H1 (cell line): ENCODE measurements around the gene MRC2. TPM values are rescaled to one million over a fixed set of nuclear protein-coding genes. Genes with fewer than 3 reads are reported as not detected.
A peak's percentile ranks its signal among the peaks of the same experiment; 100 is the strongest.

Experiments
- CTCF ChIA-PET: fragments of 300-600 bp; sonication (Branson Sonifier 250); formaldehyde crosslinking; loops from one replicate; lab custom pipeline; 2021; ENCODE audit not compliant: partially characterized antibody; lab: Charles Lee
- POLR2A ChIA-PET: fragments of 300-600 bp; sonication (Branson Sonifier 250); formaldehyde crosslinking; loops from one replicate; lab custom pipeline; 2021; ENCODE audit warnings: inconsistent platforms; ENCODE audit not compliant: partially characterized antibody; lab: Charles Lee
- DNase-seq, 2 experiments: peaks; one replicate each; pipeline versions ENCODE4 v3.0.0 to v3.0.0-alpha.2; 2010 to 2022; ENCODE audit warnings: low spot score in 2 of 2, low read depth in 1 of 2, mixed read lengths in 1 of 2
- FAIRE-seq: peaks from 2 replicates; lab custom pipeline; 2011; peaks lifted over from hg19 to GRCh38; lab: Jason Lieb, UNC
- H2AFZ ChIP-seq: 2 replicates; pipeline ENCODE4 v1.8.1; 2012; ENCODE audit warnings: low read length, inconsistent platforms
- H2AK5ac ChIP-seq: 2 replicates; pipeline ENCODE4 v1.6.1; 2013; ENCODE audit warnings: low read depth, low read length
- H2BK120ac ChIP-seq: replicated peaks from 2 replicates; pipeline ENCODE3; 2013; ENCODE audit warnings: low read depth, low read length, inconsistent platforms
- H2BK12ac ChIP-seq: 2 replicates; pipeline ENCODE4 v1.6.1; 2013; ENCODE audit warnings: low read depth, low read length
- H2BK15ac ChIP-seq: 2 replicates; pipeline ENCODE4 v1.6.1; 2013; ENCODE audit warnings: low read length
- H2BK20ac ChIP-seq: 2 replicates; pipeline ENCODE4 v1.6.1; 2013; ENCODE audit warnings: low read length
- H2BK5ac ChIP-seq: 2 replicates; pipeline ENCODE4 v1.6.1; 2013; ENCODE audit warnings: low read depth, low read length
- H3K14ac ChIP-seq: 2 replicates; pipeline ENCODE4 v1.6.1; 2013; ENCODE audit warnings: inconsistent platforms; ENCODE audit not compliant: insufficient read length
- H3K18ac ChIP-seq: 2 replicates; pipeline ENCODE4 v1.6.1; 2013; ENCODE audit warnings: low read length; ENCODE audit errors: extremely low read depth
- H3K23ac ChIP-seq: 2 replicates; pipeline ENCODE4 v1.6.1; 2013; ENCODE audit warnings: inconsistent platforms; ENCODE audit not compliant: insufficient read length
- H3K23me2 ChIP-seq: 2 replicates; pipeline ENCODE4 v1.6.1; 2013; ENCODE audit warnings: low read depth, low read length
- H3K27ac ChIP-seq: 2 replicates; pipeline ENCODE4 v1.6.1; 2011; ENCODE audit warnings: low read depth, low read length, inconsistent platforms
- H3K27me3 ChIP-seq, 4 experiments: replicated peaks in 1 of 4; 1 replicate in 1 of 4; 2 replicates in 3 of 4; pipeline versions ENCODE4 v1.6.1 to v1.8.1; 2011 to 2013; ENCODE audit warnings: low read length in 3 of 4, mild to moderate bottlenecking in 3 of 4, inconsistent platforms in 2 of 4, mixed read lengths in 2 of 4, moderate library complexity in 1 of 4; ENCODE audit not compliant: control insufficient read depth in 3 of 4, insufficient read depth in 3 of 4; ENCODE audit errors: extremely low read depth in 1 of 4
- H3K36me3 ChIP-seq, 4 experiments: 2 replicates each; pipeline versions ENCODE4 v1.6.1 to v1.8.1; 2011 to 2013; ENCODE audit warnings: mild to moderate bottlenecking in 4 of 4, low read length in 3 of 4, moderate library complexity in 2 of 4, control low read depth in 1 of 4, inconsistent platforms in 1 of 4; ENCODE audit not compliant: insufficient read depth in 4 of 4, control insufficient read depth in 2 of 4
- H3K4ac ChIP-seq: replicated peaks from 2 replicates; pipeline ENCODE3; 2013; ENCODE audit warnings: low read length, low read depth, mixed read lengths, inconsistent platforms; ENCODE audit not compliant: insufficient read length
- H3K4me1 ChIP-seq, 4 experiments: replicated peaks in 1 of 4; 1 replicate in 1 of 4; 2 replicates in 3 of 4; pipeline versions ENCODE4 v1.6.1 to v1.8.1; 2011 to 2013; ENCODE audit warnings: low read length in 3 of 4, inconsistent platforms in 2 of 4, mixed read lengths in 1 of 4; ENCODE audit not compliant: insufficient read depth in 4 of 4, control insufficient read depth in 3 of 4
- H3K4me2 ChIP-seq, 2 experiments: 2 replicates each; pipeline versions ENCODE4 v1.6.1 to v1.8.1; 2011 to 2013; ENCODE audit warnings: low read depth in 2 of 2, low read length in 2 of 2, control low read depth in 1 of 2, inconsistent platforms in 1 of 2, mild to moderate bottlenecking in 1 of 2; ENCODE audit not compliant: insufficient read depth in 1 of 2
- H3K4me3 ChIP-seq, 4 experiments: fragments of 200-600, 300-600 bp in 1 of 4; sonication (generic), shearing (Covaris generic), sonication (Bioruptor Twin) in 1 of 4; 2 replicates each; pipeline versions ENCODE4 v1.5.1 to v1.8.1; 2011 to 2016; ENCODE audit warnings: low read length in 4 of 4, low read depth in 3 of 4, control low read depth in 2 of 4, inconsistent platforms in 2 of 4, mild to moderate bottlenecking in 2 of 4, mixed read lengths in 1 of 4, moderate library complexity in 1 of 4; ENCODE audit not compliant: insufficient read depth in 2 of 4; ENCODE audit errors: extremely low read depth in 1 of 4
- H3K56ac ChIP-seq: replicated peaks from 2 replicates; pipeline ENCODE3; 2013; ENCODE audit warnings: low read depth, mild to moderate bottlenecking, mixed read lengths, low read length, inconsistent platforms; ENCODE audit not compliant: insufficient read length
- H3K79me1 ChIP-seq: 2 replicates; pipeline ENCODE4 v1.6.1; 2013; ENCODE audit warnings: low read depth, low read length, control low read depth
- H3K79me2 ChIP-seq, 2 experiments: 2 replicates each; pipeline versions ENCODE4 v1.6.1 to v1.8.1; 2012 to 2013; ENCODE audit warnings: low read length in 2 of 2, mild to moderate bottlenecking in 2 of 2, inconsistent platforms in 1 of 2; ENCODE audit not compliant: insufficient read depth in 2 of 2, control insufficient read depth in 1 of 2
- H3K9ac ChIP-seq, 4 experiments: replicated peaks in 1 of 4; 1 replicate in 1 of 4; 2 replicates in 3 of 4; pipeline versions ENCODE4 v1.6.1 to v1.8.1; 2011 to 2013; ENCODE audit warnings: low read depth in 3 of 4, low read length in 3 of 4, control low read depth in 2 of 4, mild to moderate bottlenecking in 2 of 4, moderate library complexity in 2 of 4, inconsistent platforms in 1 of 4; ENCODE audit errors: extremely low read depth in 1 of 4
- H3K9me3 ChIP-seq, 2 experiments: 2 replicates each; pipeline versions ENCODE4 v1.6.1 to v1.8.1; 2012 to 2013; ENCODE audit warnings: mild to moderate bottlenecking in 2 of 2, moderate library complexity in 2 of 2, control low read depth in 1 of 2, inconsistent platforms in 1 of 2, low read depth in 1 of 2, low read length in 1 of 2, mixed read lengths in 1 of 2; ENCODE audit not compliant: insufficient read depth in 2 of 2
- H4K20me1 ChIP-seq, 2 experiments: replicated peaks in 1 of 2; 2 replicates each; pipeline versions ENCODE3 to v1.8.1; 2011 to 2013; ENCODE audit warnings: inconsistent platforms in 2 of 2, low read length in 2 of 2, mild to moderate bottlenecking in 1 of 2; ENCODE audit not compliant: insufficient read depth in 2 of 2, control insufficient read depth in 1 of 2
- H4K5ac ChIP-seq: 2 replicates; pipeline ENCODE4 v1.6.1; 2013; ENCODE audit warnings: low read length, low read depth, mixed read lengths, inconsistent platforms; ENCODE audit not compliant: insufficient read length
- H4K8ac ChIP-seq: 2 replicates; pipeline ENCODE4 v1.8.0; 2013; ENCODE audit warnings: mild to moderate bottlenecking, moderate library complexity, low read length, inconsistent platforms; ENCODE audit not compliant: insufficient read depth; ENCODE audit errors: extremely low read depth
- H4K91ac ChIP-seq: replicated peaks from 2 replicates; pipeline ENCODE3; 2013; ENCODE audit warnings: low read length, mixed read lengths, inconsistent platforms; ENCODE audit not compliant: insufficient read length
- ATF2 ChIP-seq: IDR thresholded peaks from 2 replicates; pipeline ENCODE4 v1.6.1; 2012; ENCODE audit warnings: low read length, inconsistent platforms
- ATF3 ChIP-seq: IDR thresholded peaks from 2 replicates; pipeline ENCODE4 v1.6.1; 2011; ENCODE audit warnings: low read depth, mild to moderate bottlenecking, low read length; ENCODE audit not compliant: insufficient read depth
- JUN ChIP-seq: IDR thresholded peaks from 2 replicates; pipeline ENCODE4 v1.6.1; 2011; ENCODE audit warnings: low read depth, mild to moderate bottlenecking, improper control_type of control experiment, low read length
- KDM5A ChIP-seq: fragments of 200-600 bp; IDR thresholded peaks from 2 replicates; pipeline ENCODE4 v1.7.1; 2012; ENCODE audit warnings: mild to moderate bottlenecking, low read length, inconsistent platforms, mixed read lengths
- MAFK ChIP-seq: IDR thresholded peaks from 2 replicates; pipeline ENCODE4 v1.6.1; 2012; ENCODE audit warnings: low read depth, mild to moderate bottlenecking, improper control_type of control experiment, low read length
- POU5F1 ChIP-seq: IDR thresholded peaks from 2 replicates; pipeline ENCODE4 v1.6.1; 2011; ENCODE audit warnings: low read depth, mild to moderate bottlenecking, low read length, moderate library complexity
- RNF2 ChIP-seq: fragments of 200-900, 300-1000 bp; sonication (generic); IDR thresholded peaks from 2 replicates; pipeline ENCODE4 v1.7.1; 2016; ENCODE audit warnings: borderline replicate concordance, low read depth, mild to moderate bottlenecking, antibody characterized with exemption, low read length; ENCODE audit not compliant: poor library complexity, severe bottlenecking; ENCODE audit errors: missing control alignments
- SIN3A ChIP-seq, 2 experiments: IDR thresholded peaks in 1 of 2; conservative IDR thresholded peaks in 1 of 2; 2 replicates each; pipeline ENCODE4 v1.6.1; 2011 to 2012; ENCODE audit warnings: low read length in 2 of 2, improper control_type of control experiment in 1 of 2, low read depth in 1 of 2, mild to moderate bottlenecking in 1 of 2
- SP2 ChIP-seq: IDR thresholded peaks from 2 replicates; pipeline ENCODE4 v1.6.1; 2012; ENCODE audit warnings: mild to moderate bottlenecking, low read length, inconsistent platforms
- TBP ChIP-seq: IDR thresholded peaks from 2 replicates; pipeline ENCODE4 v1.6.1; 2011; ENCODE audit warnings: low read depth, low read length, improper control_type of control experiment
- WGBS, 2 experiments: shearing (Covaris generic) in 1 of 2; methylation state at CpG; one replicate each; pipeline versions ENCODE4 v1.1.6 to v1.1.7; 2013 to 2015; ENCODE audit warnings: low lambda C conversion rate in 2 of 2, mixed read lengths in 2 of 2, inconsistent platforms in 1 of 2, low coverage in 1 of 2, missing lambda C conversion rate in 1 of 2; ENCODE audit not compliant: insufficient replicate concordance in 2 of 2, insufficient coverage in 1 of 2, insufficient read length in 1 of 2; ENCODE audit errors: extremely low coverage in 1 of 2, missing lambda C conversion rate in 1 of 2; 5-methylcytosine and 5-hydroxymethylcytosine counted together
- polyA plus RNA-seq, 7 experiments: library from polyadenylated mRNA; depleted of rRNA in 3 of 7; stranded (reverse) in 5 of 7; unstranded in 2 of 7; fragments of >200 nt in 5 of 7; fragments of 200-250 nt in 2 of 7; gene quantifications; 1 replicate in 5 of 7; 2 replicates in 1 of 7; 4 replicates in 1 of 7; pipeline versions ENCODE4 v1.2.1 to v1.2.3, GENCODE V29; 2011 to 2013; ENCODE audit warnings: missing spikeins in 2 of 7, mixed read lengths in 2 of 7
- total RNA-seq: library from RNA; stranded (reverse); fragmentation: NEBNext Ultra II Directional; extraction: Animal tissue kit (Norgen Biotek cat#: 25700); gene quantifications from 2 replicates; pipeline ENCODE4 v1.2.1, GENCODE V29; 2021

MRC2 gene
- total and polyA plus RNA-seq, 2 of the 8 experiments (the other 6 are each of a cell fraction or from before 2014, with no cell fraction given) = 7.0 to 24.2 TPM

- Histone ChIP-seq H2BK12ac (no peak overlapping the region), H3K18ac (no peak overlapping the region), H4K20me1 (no peaks in the 10 kb centered on the region), H4K8ac (peak overlapping the region; percentile 2; the same call in 1 of the 2 replicates), H2AFZ (no peak overlapping the region), H3K4ac (peak overlapping the region; percentile 14), H3K9me3 (no peaks in the 10 kb centered on the region), H2BK15ac (no peak overlapping the region), H3K23me2 (no peaks in the 10 kb centered on the region; the same call in 1 of the 2 replicates), H2BK5ac (no peak overlapping the region), H3K14ac (no peak overlapping the region), H3K4me2 (no peak overlapping the region), H3K36me3 (no peaks in the 10 kb centered on the region), H2BK20ac (no peak overlapping the region), H3K9ac (no peak overlapping the region), H3K79me2 (no peaks in the 10 kb centered on the region), H3K79me1 (no peaks in the 10 kb centered on the region), H3K27ac (no peak overlapping the region), H3K4me3 (no peak overlapping the region), H4K5ac (no peak overlapping the region), H2AK5ac (no peak overlapping the region), H3K4me1 (peaks cover 0 to 5% (median 0%) of the 10 kb centered on the region in 4 experiments; a peak in 3 of 7 replicates), H3K27me3 (no peaks in the 10 kb centered on the region), H3K23ac (no peak overlapping the region), H4K91ac (no peak overlapping the region), H2BK120ac (no peak overlapping the region), H3K56ac (no peak overlapping the region)
- 95% methylated on average over 10 of the region's 10 CpGs; no CpG with 5 or more reads in 1 of the 2 experiments for WGBS, 2 experiments
- no peak for TF ChIP-seq SIN3A (conservative IDR thresholded peaks at IDR 0.05 in 1 of 2, IDR thresholded peaks at IDR 0.05 in 1 of 2; ENCODE audit: low read depth in 1 of 2, low read length in 2 of 2)
- TF ChIP-seq POU5F1 = no peak
- no peak for TF ChIP-seq ATF2
- no peak for TF ChIP-seq JUN
- no peak for TF ChIP-seq SP2
- TF ChIP-seq ATF3 = no peak
- no peak for TF ChIP-seq KDM5A
- no peak for TF ChIP-seq TBP
- no peak for TF ChIP-seq RNF2
- TF ChIP-seq MAFK = no peak
- no peak for FAIRE-seq
- DNase-seq = no peak
- CTCF ChIA-PET = interaction anchor here (0.8 to 7.0 kb wide), 4 partner anchors 8 to 28 kb away, joined by 3 to 68 read pairs (median 4); no protein-coding TSS in a partner anchor
- POLR2A ChIA-PET = no interaction called here
Observed at GRCh38 chr17:62696256-62696655, 68.8 kb downstream of the MRC2 start.
